ENCODE data around the gene ZNF775.

The ZNF775 gene

GRCh38 chr7:150409300-150410030 is 30.3 kb downstream of the ZNF775 start:
- no peak for TF ChIP-seq CTCF (IDR thresholded peaks at IDR 0.05; ENCODE audit: low read length, missing control alignments)
- no peak overlapping the region for H3K4me3 ChIP-seq (replicated peaks; ENCODE audit: low read depth, low read length)
- no peak for DNase-seq (ENCODE audit: low read depth)

- no peak for TF ChIP-seq CTCF (IDR thresholded peaks at IDR 0.05; ENCODE audit: low read length, missing control alignments)
- no peak overlapping the region for H3K4me3 ChIP-seq (replicated peaks; ENCODE audit: low read depth, low read length)
- no peak for DNase-seq (ENCODE audit: low read depth)
Measured at GRCh38 chr7:150410131-150410530, 31.0 kb downstream of the ZNF775 start.

- no peak overlapping the region for H3K4me3 ChIP-seq (replicated peaks; ENCODE audit: low read depth, low read length)
- no peak for DNase-seq (ENCODE audit: low read depth)
- TF ChIP-seq CTCF (IDR thresholded peaks at IDR 0.05; ENCODE audit: low read length, missing control alignments), result no peak
Measured at GRCh38 chr7:150410680-150411346, 31.7 kb downstream of the ZNF775 start.

GRCh38 chr7:150411606-150412005 is 32.5 kb downstream of the ZNF775 start:
- no peak for TF ChIP-seq CTCF (IDR thresholded peaks at IDR 0.05; ENCODE audit: low read length, missing control alignments)
- no peak for DNase-seq (ENCODE audit: low read depth)
- no peak overlapping the region for H3K4me3 ChIP-seq (replicated peaks; ENCODE audit: low read depth, low read length)

GRCh38 chr7:150412016-150412415 is 32.9 kb downstream of the ZNF775 start:
- DNase-seq (ENCODE audit: low read depth), result no peak
- TF ChIP-seq CTCF (IDR thresholded peaks at IDR 0.05; ENCODE audit: low read length, missing control alignments), result no peak
- no peak overlapping the region for H3K4me3 ChIP-seq (replicated peaks; ENCODE audit: low read depth, low read length)

GRCh38 chr7:150412518-150413488 is 33.7 kb downstream of the ZNF775 start:
- no peak for TF ChIP-seq CTCF (IDR thresholded peaks at IDR 0.05; ENCODE audit: low read length, missing control alignments)
- DNase-seq (ENCODE audit: low read depth), result no peak
- no peak overlapping the region for H3K4me3 ChIP-seq (replicated peaks; ENCODE audit: low read depth, low read length)
